DLD1 (cell line): ENCODE results near the gene SPO11.

Experiments used
- in situ Hi-C: cut with HindIII; loops from 2 replicates; pipeline ENCODE4 v1.10.0; 2017; ENCODE audit warnings: low sequenced_read_pairs

Gene SPO11

GRCh38 chr20:57387945-57388371, 58.4 kb downstream of the SPO11 start:
- in situ Hi-C loops: no loop called here

- in situ Hi-C loops: no loop called here
Measured at GRCh38 chr20:57388953-57389694, 59.5 kb downstream of the SPO11 start.

- in situ Hi-C loops: no loop called here
Measured at GRCh38 chr20:57389695-57390603, 60.3 kb downstream of the SPO11 start.

- in situ Hi-C loops: no loop called here
Measured at GRCh38 chr20:57390604-57391438, 61.2 kb downstream of the SPO11 start, which contains the start of gene RBM38. RBM38 (plus strand) TSS chr20:57391396; CDS start chr20:57391582, 186 bp downstream.

- in situ Hi-C loops: no loop called here
Measured at GRCh38 chr20:57391439-57392301, 62.1 kb downstream of the SPO11 start.

GRCh38 chr20:57392512-57393271, 63.1 kb downstream of the SPO11 start:
- in situ Hi-C loops: no loop called here
